Activated CD4-positive, alpha-beta T cell treated with anti-CD3 and anti-CD28 coated beads, Interleukin-2, amount 10 ng/mL, durations not matched to agents 7 days and 5 days (primary cell): Measurements from ENCODE around the gene LTBP1. TPM values are rescaled to one million over a fixed set of nuclear protein-coding genes. Genes with fewer than 3 reads are reported as not detected.

ENCODE experiments used
- CTCF ChIA-PET: fragments of 350-600 bp; sonication (Branson Sonifier 250); formaldehyde crosslinking; loops from one replicate; lab custom pipeline; 2021; ENCODE audit warnings: antibody characterized with exemption; lab: Charles Lee
- POLR2A ChIA-PET: fragments of 350-600 bp; sonication (Branson Sonifier 250); formaldehyde crosslinking; loops from one replicate; lab custom pipeline; 2021; ENCODE audit warnings: antibody characterized with exemption; lab: Charles Lee
- DNase-seq: peaks from one replicate; pipeline ENCODE4 v3.0.0-alpha.2; 2020
- H3K27ac Mint-ChIP-seq: one replicate; pipeline ENCODE4 v1.8.0; 2021; ENCODE audit warnings: mild to moderate bottlenecking, moderate library complexity, mixed read lengths
- H3K27me3 Mint-ChIP-seq: one replicate; pipeline ENCODE4 v1.8.0; 2021; ENCODE audit warnings: mixed read lengths
- H3K36me3 Mint-ChIP-seq: one replicate; pipeline ENCODE4 v1.8.0; 2021; ENCODE audit warnings: low read depth, mixed read lengths
- H3K4me1 Mint-ChIP-seq: one replicate; pipeline ENCODE4 v1.8.0; 2021; ENCODE audit warnings: mixed read lengths
- H3K4me3 Mint-ChIP-seq: one replicate; pipeline ENCODE4 v1.8.0; 2021; ENCODE audit warnings: mild to moderate bottlenecking, moderate library complexity, mixed read lengths
- H3K9me3 Mint-ChIP-seq: one replicate; pipeline ENCODE4 v1.8.0; 2021; ENCODE audit warnings: mixed read lengths
- total RNA-seq, 2 experiments: library from RNA; stranded (reverse); gene quantifications; one replicate each; pipeline ENCODE4 v1.2.3, GENCODE V29; 2021

The LTBP1 gene
- total RNA-seq, 2 experiments from 2014 or later, result 0.17 to 0.27 TPM

GRCh38 chr2:33210626-33211025, 263.9 kb downstream of the LTBP1 start:
- POLR2A ChIA-PET, result no interaction called here
- H3K9me3 Mint-ChIP-seq, result no peaks in the 10 kb centered on the region
- H3K36me3 Mint-ChIP-seq, result no peaks in the 10 kb centered on the region

GRCh38 chr2:33212151-33212550, 265.4 kb downstream of the LTBP1 start:
- no peaks in the 10 kb centered on the region for H3K36me3 Mint-ChIP-seq
- ChIA-PET CTCF (no interaction called here), POLR2A (no interaction called here)
- no peak overlapping the region for H3K27ac Mint-ChIP-seq
- no peak for DNase-seq
- no peaks in the 10 kb centered on the region for H3K9me3 Mint-ChIP-seq
- H3K4me3 Mint-ChIP-seq, result no peak overlapping the region
- no peaks in the 10 kb centered on the region for H3K4me1 Mint-ChIP-seq
- peaks cover 4% of the 10 kb centered on the region for H3K27me3 Mint-ChIP-seq

More at GRCh38 chr2:33210626-33211025, 263.9 kb downstream of the LTBP1 start:
- peaks cover 4% of the 10 kb centered on the region for H3K27me3 Mint-ChIP-seq
- no peak for DNase-seq
- H3K4me1 Mint-ChIP-seq, result no peaks in the 10 kb centered on the region
- H3K4me3 Mint-ChIP-seq, result no peak overlapping the region
- no peak overlapping the region for H3K27ac Mint-ChIP-seq
- CTCF ChIA-PET, result interaction anchor here (0.6 kb wide), 1 partner anchor 22 kb away, joined by 3 read pairs; no protein-coding TSS in a partner anchor

GRCh38 chr2:33213244-33213643, 266.5 kb downstream of the LTBP1 start:
- DNase-seq, result no peak
- ChIA-PET POLR2A (no interaction called here), CTCF (no interaction called here)
- H3K9me3 Mint-ChIP-seq, result no peaks in the 10 kb centered on the region
- no peaks in the 10 kb centered on the region for H3K36me3 Mint-ChIP-seq
- no peak overlapping the region for H3K27ac Mint-ChIP-seq
- H3K4me3 Mint-ChIP-seq, result no peak overlapping the region
- H3K27me3 Mint-ChIP-seq, result peaks cover 4% of the 10 kb centered on the region
- no peaks in the 10 kb centered on the region for H3K4me1 Mint-ChIP-seq

- CTCF ChIA-PET, result no interaction called here
- H3K4me1 Mint-ChIP-seq, result no peaks in the 10 kb centered on the region
- H3K27ac Mint-ChIP-seq, result no peak overlapping the region
- H3K36me3 Mint-ChIP-seq, result no peaks in the 10 kb centered on the region
- no peak for DNase-seq
- POLR2A ChIA-PET, result no interaction called here
- H3K27me3 Mint-ChIP-seq, result peaks cover 4% of the 10 kb centered on the region
- H3K9me3 Mint-ChIP-seq, result no peaks in the 10 kb centered on the region
- H3K4me3 Mint-ChIP-seq, result no peak overlapping the region
Observed at GRCh38 chr2:33213648-33214047, 266.9 kb downstream of the LTBP1 start.

DNA sequence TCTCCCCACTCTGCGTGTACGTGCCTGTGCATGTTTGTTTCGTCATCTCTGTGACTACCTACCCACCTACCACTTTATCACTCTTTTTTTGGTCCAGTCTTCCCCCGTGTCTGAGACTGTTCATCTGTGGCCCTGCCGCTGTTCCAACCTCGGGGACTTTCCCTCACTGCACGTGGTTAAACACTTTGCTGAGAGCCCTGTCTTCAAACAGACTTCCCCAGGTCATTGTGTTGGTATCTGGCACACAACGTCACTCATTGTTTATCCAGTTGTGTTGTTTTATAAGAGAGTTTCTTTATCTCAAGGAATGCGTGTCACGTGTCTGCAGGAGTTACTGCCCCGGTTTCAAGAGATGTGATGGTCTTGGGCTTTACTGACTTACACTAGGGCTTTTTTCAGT, 267.7 kb downstream of the LTBP1 start:
- Mint-ChIP-seq H3K9me3 (no peaks in the 10 kb centered on the region), H3K27ac (no peak overlapping the region), H3K4me3 (no peak overlapping the region), H3K36me3 (no peaks in the 10 kb centered on the region), H3K27me3 (peaks cover 5% of the 10 kb centered on the region), H3K4me1 (no peaks in the 10 kb centered on the region)
- ChIA-PET POLR2A (no interaction called here), CTCF (no interaction called here)
- no peak for DNase-seq

DNA sequence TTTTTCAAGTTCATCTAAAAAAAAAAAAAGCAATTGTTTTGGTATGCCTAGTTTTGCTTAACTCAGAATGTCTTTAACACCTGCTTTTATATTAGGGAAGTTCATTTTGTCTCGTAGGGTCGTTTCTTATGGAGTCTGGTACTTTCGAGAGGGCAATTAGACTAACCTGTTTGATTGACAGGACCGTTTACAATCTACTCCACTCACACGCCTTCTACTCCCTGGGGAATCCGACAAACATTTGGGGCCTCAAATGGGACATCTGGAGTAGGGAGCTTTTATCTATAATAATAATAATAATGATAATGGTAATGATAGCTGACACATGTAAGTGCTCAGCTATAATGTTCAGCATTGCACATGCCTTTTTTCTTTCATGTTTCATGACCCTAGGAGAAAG, 268.1 kb downstream of the LTBP1 start:
- Mint-ChIP-seq H3K27ac (no peak overlapping the region), H3K9me3 (no peaks in the 10 kb centered on the region), H3K36me3 (no peaks in the 10 kb centered on the region), H3K4me3 (no peak overlapping the region), H3K4me1 (peaks cover 3% of the 10 kb centered on the region), H3K27me3 (peaks cover 8% of the 10 kb centered on the region)
- POLR2A ChIA-PET, result no interaction called here
- DNase-seq, result no peak
- CTCF ChIA-PET, result no interaction called here

DNA sequence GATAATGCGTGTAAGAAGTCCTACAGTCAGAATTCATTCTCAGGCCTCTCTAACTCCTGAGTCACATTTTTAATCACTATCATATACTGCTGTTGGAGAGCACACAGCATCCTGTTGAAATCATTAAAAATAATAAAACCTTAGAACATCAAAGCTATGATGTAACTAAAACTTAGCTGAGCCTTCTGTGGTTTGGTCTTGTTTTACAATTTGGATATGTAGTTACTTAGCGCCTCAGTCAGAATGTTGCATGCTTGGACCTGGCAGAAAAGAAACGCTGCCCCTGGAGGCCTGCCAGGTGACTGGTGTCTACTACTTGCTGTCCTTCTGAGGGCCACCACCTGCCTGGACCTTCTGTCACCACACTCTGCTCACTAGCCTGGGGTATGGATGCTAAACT, 268.5 kb downstream of the LTBP1 start:
- CTCF ChIA-PET, result no interaction called here

GRCh38 chr2:33215983-33216382, 269.2 kb downstream of the LTBP1 start:
- no peak overlapping the region for H3K4me3 Mint-ChIP-seq
- POLR2A ChIA-PET, result no interaction called here
- CTCF ChIA-PET, result no interaction called here
- H3K36me3 Mint-ChIP-seq, result no peaks in the 10 kb centered on the region
- no peaks in the 10 kb centered on the region for H3K9me3 Mint-ChIP-seq
- peaks cover 8% of the 10 kb centered on the region for H3K27me3 Mint-ChIP-seq
- H3K27ac Mint-ChIP-seq, result no peak overlapping the region
- DNase-seq, result no peak
- peaks cover 5% of the 10 kb centered on the region for H3K4me1 Mint-ChIP-seq

More for the DNA sequence above, 268.5 kb downstream of the LTBP1 start:
- POLR2A ChIA-PET, result no interaction called here
- Mint-ChIP-seq H3K36me3 (no peaks in the 10 kb centered on the region), H3K4me3 (no peak overlapping the region), H3K9me3 (no peaks in the 10 kb centered on the region), H3K27me3 (peaks cover 8% of the 10 kb centered on the region), H3K4me1 (peaks cover 5% of the 10 kb centered on the region), H3K27ac (no peak overlapping the region)
- DNase-seq, result no peak

DNA sequence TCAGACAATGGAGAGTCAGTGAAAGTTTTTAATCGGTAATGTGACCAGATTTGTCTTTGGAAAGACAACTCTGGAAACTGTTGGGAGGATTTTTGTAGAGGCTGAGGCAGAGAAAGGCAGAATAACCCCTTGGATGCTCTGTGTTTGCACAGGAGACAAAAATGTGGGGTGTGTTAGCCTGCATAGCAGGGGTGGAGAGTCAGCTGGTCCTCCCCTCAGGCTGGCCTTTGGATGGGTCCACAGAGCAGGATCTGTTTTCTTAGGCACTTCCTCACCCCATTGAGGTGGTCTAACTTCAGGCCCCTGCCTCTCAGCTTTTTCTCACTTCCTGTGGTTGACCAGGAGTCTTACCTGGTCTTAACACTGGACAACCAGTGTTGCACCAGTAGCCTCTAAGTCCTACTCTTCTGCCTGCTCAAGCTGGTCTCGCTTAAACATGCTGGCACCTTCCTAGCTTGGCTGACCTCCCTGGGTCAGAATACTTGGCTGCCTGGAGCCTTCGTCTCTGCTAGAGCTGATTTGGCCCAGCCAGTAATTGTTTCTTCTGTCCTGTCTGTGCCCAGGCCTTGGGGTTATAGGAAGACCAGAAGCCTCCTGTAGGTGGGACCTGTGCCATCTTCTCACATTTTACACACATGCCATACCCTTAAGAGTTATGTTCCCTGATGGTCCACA, 269.9 kb downstream of the LTBP1 start:
- H3K4me1 Mint-ChIP-seq, result peaks cover 5% of the 10 kb centered on the region
- CTCF ChIA-PET, result no interaction called here
- no peaks in the 10 kb centered on the region for H3K36me3 Mint-ChIP-seq

GRCh38 chr2:33217406-33217805, 270.7 kb downstream of the LTBP1 start:
- no peak for DNase-seq
- Mint-ChIP-seq H3K36me3 (no peaks in the 10 kb centered on the region), H3K9me3 (no peaks in the 10 kb centered on the region), H3K27me3 (peaks cover 10% of the 10 kb centered on the region), H3K4me3 (no peak overlapping the region), H3K4me1 (peaks cover 5% of the 10 kb centered on the region), H3K27ac (no peak overlapping the region)
- CTCF ChIA-PET, result no interaction called here
- POLR2A ChIA-PET, result no interaction called here

More for the DNA sequence above, 269.9 kb downstream of the LTBP1 start:
- POLR2A ChIA-PET, result no interaction called here
- Mint-ChIP-seq H3K27me3 (peaks cover 8% of the 10 kb centered on the region), H3K4me3 (no peak overlapping the region), H3K27ac (no peak overlapping the region), H3K9me3 (no peaks in the 10 kb centered on the region)
- no peak for DNase-seq

- no peak for DNase-seq
- ChIA-PET CTCF (interaction anchor here (0.7 to 1.1 kb wide), 2 partner anchors 35 to 101 kb away, joined by 3 to 4 read pairs; no protein-coding TSS in a partner anchor), POLR2A (no interaction called here)
- no peaks in the 10 kb centered on the region for H3K9me3 Mint-ChIP-seq
- H3K4me1 Mint-ChIP-seq, result peaks cover 5% of the 10 kb centered on the region
- H3K4me3 Mint-ChIP-seq, result no peak overlapping the region
- no peak overlapping the region for H3K27ac Mint-ChIP-seq
- no peaks in the 10 kb centered on the region for H3K36me3 Mint-ChIP-seq
- peaks cover 13% of the 10 kb centered on the region for H3K27me3 Mint-ChIP-seq
Observed at GRCh38 chr2:33219114-33219513, 272.4 kb downstream of the LTBP1 start.

- Mint-ChIP-seq H3K27ac (no peak overlapping the region), H3K36me3 (no peaks in the 10 kb centered on the region), H3K9me3 (no peaks in the 10 kb centered on the region), H3K4me3 (no peak overlapping the region), H3K27me3 (peaks cover 13% of the 10 kb centered on the region), H3K4me1 (peaks cover 5% of the 10 kb centered on the region)
- DNase-seq, result no peak
- POLR2A ChIA-PET, result no interaction called here
- CTCF ChIA-PET, result interaction anchor here (0.7 kb wide), 1 partner anchor 36 kb away, joined by 3 read pairs; no protein-coding TSS in a partner anchor
Observed at GRCh38 chr2:33219850-33220275, 273.1 kb downstream of the LTBP1 start.

DNA sequence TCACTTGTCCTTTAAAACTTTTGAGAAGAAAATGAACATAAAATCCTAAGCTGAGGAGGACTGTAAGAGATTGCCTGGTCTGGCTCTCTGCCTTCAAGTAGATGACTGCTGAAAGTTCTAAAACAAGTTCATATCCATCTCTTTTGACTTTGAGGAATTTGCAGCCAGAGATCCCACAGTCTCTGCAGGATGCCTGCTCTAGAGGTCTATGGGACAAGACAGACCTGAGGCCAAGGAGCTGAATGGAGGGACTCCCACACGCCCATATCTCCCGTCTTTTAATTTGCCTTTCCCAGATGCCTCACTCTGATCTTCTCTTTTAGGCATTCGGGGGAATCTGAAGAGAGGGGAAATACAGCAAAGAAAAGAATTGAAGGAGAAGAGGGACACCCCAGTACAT, 273.8 kb downstream of the LTBP1 start:
- H3K36me3 Mint-ChIP-seq, result no peaks in the 10 kb centered on the region
- H3K4me3 Mint-ChIP-seq, result no peak overlapping the region
- DNase-seq, result no peak
- H3K4me1 Mint-ChIP-seq, result peaks cover 5% of the 10 kb centered on the region
- CTCF ChIA-PET, result no interaction called here
- H3K9me3 Mint-ChIP-seq, result no peaks in the 10 kb centered on the region
- H3K27ac Mint-ChIP-seq, result no peak overlapping the region
- H3K27me3 Mint-ChIP-seq, result peaks cover 14% of the 10 kb centered on the region
- POLR2A ChIA-PET, result no interaction called here
